ENCODE results near the gene RUNX3.
A peak's percentile ranks its signal among the peaks of the same experiment; 100 is the strongest.
"Not testable (repeated sequence)": the region's sequence is repeated elsewhere in the genome, so short reads cannot be mapped to it uniquely, and the experiment has no call there.

The RUNX3 gene

GRCh38 chr1:24894002-24894401 lies 36.1 kb downstream of the RUNX3 start:
- H3K4me3 ChIP-seq (ENCODE audit: low read depth, low read length), result no peak overlapping the region
- no peak for TF ChIP-seq CTCF (IDR thresholded peaks at IDR 0.05; ENCODE audit: low read depth, low read length)
- DNase-seq (ENCODE audit: low read depth, low spot score), result no peak
- in situ Hi-C loops (cut with HindIII; ENCODE audit: low sequenced_read_pairs), result no loop called here

GRCh38 chr1:24893431-24893830 lies 36.6 kb downstream of the RUNX3 start:
- no peak overlapping the region for H3K4me3 ChIP-seq (ENCODE audit: low read depth, low read length)
- in situ Hi-C loops (cut with HindIII; ENCODE audit: low sequenced_read_pairs), result no loop called here
- DNase-seq (ENCODE audit: low read depth, low spot score), result no peak
- no peak for TF ChIP-seq CTCF (IDR thresholded peaks at IDR 0.05; ENCODE audit: low read depth, low read length)

DNA sequence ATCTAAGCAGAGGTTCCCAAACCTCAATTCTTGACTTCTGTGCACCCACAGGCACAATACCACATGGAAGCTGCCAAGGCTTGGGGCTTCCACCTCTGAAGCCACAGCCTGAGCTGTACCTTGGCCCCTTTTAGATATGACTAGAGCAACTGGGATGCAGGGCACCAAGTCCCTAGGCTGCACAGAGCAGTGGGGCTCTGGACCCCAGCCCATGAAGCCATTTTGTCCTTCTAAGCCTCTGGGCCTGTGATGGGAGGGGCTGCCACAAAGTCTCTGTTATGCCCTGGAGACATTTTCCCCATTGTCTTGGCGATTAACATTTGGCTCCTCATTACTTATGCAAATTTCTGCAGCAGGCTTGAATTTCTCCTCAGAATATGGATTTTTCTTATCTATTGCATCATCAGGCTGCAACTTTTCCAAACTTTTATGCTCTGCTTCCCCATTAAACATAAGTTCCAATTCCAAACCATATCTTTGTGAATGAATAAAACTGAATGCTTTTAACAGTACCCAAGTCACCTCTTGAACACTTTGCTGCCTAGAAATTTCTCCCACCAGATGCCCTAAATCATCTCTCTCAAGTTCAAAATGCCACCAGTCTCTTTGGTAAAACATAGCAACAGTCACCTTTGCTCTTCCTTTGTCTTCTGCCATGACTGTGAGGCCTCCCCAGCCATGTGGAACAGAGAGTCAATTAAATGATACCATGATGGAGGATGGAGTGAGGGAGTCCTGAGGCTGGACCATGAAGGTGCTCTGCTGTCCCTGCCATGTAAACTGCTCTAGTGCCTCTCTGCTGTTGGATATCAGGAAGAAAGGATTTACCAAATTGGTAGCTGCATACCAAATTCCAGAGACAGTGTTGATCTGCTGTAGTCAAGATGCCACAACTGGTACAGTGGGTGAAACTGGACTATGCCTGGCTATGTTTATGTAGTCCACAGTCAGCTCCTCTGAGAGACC lies 37.6 kb downstream of the RUNX3 start:
- no peak for DNase-seq (ENCODE audit: low read depth, low spot score)
- in situ Hi-C loops (cut with HindIII; ENCODE audit: low sequenced_read_pairs), result no loop called here
- no peak for TF ChIP-seq CTCF (IDR thresholded peaks at IDR 0.05; ENCODE audit: low read depth, low read length)
- no peak overlapping the region for H3K4me3 ChIP-seq (ENCODE audit: low read depth, low read length)

DNA sequence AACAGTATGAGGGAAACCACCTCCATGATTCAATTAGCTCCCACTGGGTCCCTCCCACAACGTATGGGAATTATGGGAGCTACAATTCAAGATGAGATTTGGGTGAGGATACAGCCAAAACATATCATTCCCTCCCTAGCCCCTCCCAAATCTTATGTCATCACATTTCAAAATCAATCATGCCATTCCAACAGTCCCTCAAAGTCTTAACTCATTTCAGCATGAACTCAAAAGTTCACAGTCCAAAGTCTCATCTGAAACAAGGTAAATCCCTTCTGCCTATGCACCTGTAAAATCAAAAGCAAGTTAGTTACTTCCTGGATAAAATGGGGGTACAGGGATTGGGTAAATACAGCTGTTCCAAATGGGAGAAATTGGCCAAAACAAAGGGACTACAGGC lies 38.7 kb downstream of the RUNX3 start:
- H3K4me3 ChIP-seq (ENCODE audit: low read depth, low read length); DNase-seq (ENCODE audit: low read depth, low spot score); in situ Hi-C loops (cut with HindIII; ENCODE audit: low sequenced_read_pairs): not testable (repeated sequence)

DNA sequence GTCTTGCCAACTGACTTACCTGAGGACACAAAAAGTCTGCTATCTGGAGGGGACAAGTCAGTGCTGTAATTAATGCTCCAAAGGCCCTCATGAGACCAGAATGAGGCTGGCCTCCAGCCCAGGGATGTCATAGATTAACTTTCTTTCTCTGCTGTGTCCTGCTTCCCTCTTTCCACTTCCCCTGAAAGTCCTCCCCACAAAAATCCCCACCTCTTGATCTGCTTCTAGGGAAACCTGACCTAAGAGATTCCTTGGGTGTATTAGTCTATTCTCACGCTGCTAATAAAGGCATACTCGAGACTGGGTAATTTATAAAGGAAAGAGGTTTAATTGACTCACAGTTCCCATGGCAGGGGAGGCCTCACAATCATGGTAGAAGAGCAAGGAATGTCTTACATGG lies 39.2 kb downstream of the RUNX3 start:
- DNase-seq (ENCODE audit: low read depth, low spot score), result no peak
- TF ChIP-seq CTCF (IDR thresholded peaks at IDR 0.05; ENCODE audit: low read depth, low read length), result no peak
- H3K4me3 ChIP-seq (ENCODE audit: low read depth, low read length), result no peak overlapping the region
- in situ Hi-C loops (cut with HindIII; ENCODE audit: low sequenced_read_pairs), result no loop called here

DNA sequence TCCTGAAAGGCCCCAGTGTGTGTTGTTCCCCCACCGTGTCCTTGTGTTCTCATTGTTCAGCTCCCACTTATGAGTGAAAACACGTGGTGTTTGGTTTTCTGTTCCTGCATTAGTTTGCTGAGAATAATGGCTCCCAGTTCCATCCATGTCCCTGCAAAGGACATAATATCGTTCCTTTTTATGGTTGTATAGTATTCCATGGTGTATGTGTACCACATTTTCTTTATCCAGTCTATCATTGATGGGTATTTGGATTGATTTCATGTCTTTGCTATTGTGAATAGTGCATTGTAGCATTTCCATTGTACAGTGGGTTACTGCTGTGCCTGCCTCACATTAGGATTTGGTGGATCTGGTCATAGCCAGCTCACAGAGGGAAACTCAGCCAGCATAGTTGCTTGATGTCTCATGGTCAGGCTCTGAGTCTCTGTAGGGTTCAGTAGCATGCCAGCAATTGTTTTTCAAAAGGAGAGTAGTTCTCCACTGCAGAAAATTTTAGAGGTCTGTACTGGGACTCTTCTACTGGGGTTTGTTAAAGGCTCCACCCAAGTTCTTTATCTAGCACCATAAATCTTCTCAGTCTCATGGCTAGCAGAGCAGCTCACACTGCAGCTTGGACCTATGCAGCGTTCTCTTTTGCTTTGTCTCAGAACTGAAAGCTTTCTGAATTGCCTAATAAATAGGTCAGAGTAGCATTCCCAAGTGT lies 41.0 kb downstream of the RUNX3 start:
- no peak overlapping the region for H3K4me3 ChIP-seq (ENCODE audit: low read depth, low read length)
- peak; percentile 29 for DNase-seq (ENCODE audit: low read depth, low spot score)
- in situ Hi-C loops (cut with HindIII; ENCODE audit: low sequenced_read_pairs), result no loop called here
- TF ChIP-seq CTCF (IDR thresholded peaks at IDR 0.05; ENCODE audit: low read depth, low read length), result no peak
